NCI-H2196 (cell line): ENCODE data around the gene SNX30.
A peak's percentile ranks its signal among the peaks of the same experiment; 100 is the strongest.

ENCODE experiments used
- DNase-seq: peaks from one replicate; lab custom pipeline; 2025; ENCODE audit not compliant: unreplicated experiment; lab: John Stamatoyannopoulos, UW

Gene SNX30

GRCh38 chr9:112881331-112881730 lies 130.8 kb downstream of the SNX30 start:
- no peak for DNase-seq

- no peak for DNase-seq
Observed at GRCh38 chr9:112884101-112884500, 133.5 kb downstream of the SNX30 start.

DNA sequence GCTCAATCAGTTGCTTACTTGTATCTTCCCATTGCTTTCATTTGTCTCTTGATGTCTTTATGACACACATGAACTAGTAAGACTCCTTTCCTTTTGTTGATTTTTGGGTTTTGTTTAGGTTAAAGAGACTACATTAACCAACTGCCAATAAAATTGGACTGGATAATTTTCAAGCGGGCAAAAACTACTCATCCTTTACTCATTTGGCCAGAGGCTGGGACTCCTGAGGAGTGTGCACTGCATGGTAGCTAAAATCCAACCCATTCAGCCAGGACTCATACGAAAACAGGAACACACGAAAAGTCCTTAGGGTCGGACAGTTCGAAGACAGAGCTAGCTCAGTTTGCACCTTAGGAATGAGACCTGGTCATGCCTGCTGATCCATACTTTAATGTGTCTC lies 134.2 kb downstream of the SNX30 start:
- DNase-seq: no peak

DNA sequence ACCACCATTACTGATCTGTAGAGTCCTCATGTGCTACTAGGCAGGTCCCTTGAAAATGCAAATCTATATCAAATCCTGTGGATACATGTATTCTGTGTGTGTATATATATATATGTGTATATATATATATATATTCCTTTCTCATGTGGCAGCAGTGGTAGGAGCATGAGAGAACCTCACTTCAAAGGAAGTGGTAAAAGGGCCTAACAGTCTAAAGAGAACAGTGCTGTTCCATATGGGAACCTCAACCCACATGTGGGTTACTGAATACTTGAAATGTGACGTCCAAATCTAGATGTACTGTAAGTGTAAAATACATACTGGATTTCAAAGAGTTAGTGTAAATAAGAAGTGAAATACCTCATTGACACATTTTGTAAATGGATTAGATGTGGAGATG lies 134.8 kb downstream of the SNX30 start:
- DNase-seq: no peak

DNA sequence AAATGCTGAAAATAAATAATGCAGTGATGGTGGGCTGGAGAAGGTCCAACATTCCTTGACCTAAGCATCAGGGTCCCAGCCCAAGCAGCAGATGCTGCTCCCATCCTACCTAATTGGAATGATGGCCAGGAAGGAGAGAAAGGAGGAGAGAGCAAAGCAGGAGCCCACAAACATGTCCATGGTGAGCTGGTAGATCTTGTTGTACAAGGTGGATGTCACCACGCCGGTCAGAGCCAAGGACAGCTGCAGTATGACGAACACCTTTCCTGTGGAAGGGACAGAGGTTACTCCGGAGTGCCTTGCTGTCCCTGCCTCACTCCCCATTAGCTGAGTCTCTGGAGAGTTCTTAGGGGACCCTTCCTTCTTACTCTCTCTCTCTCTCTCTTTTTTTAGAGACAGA lies 135.8 kb downstream of the SNX30 start:
- no peak for DNase-seq

DNA sequence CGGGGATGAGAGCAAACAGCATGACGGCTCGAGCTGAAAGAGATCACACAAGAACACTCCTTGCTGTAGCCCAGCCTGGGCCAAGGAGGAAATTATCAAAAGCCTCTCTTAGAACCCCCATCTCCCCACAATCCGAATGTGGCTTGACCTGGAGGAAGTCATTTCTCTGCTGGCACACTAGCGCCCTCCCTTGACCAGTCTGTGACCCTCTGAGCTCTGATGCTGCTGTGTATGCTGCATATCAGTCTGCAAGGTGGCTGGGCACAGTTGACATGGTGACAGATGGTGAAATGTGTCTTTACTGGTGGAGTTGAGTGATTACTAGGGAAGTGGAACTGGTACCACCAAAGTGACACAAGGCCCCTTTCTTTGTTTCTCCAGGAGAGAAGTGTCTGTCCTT lies 136.8 kb downstream of the SNX30 start:
- DNase-seq: peak; percentile 2

- DNase-seq: no peak
Observed at GRCh38 chr9:112890106-112891081, 139.8 kb downstream of the SNX30 start, which contains the start of gene SLC46A2. Gene SLC46A2 (minus strand): TSS chr9:112890876. CDS start chr9:112890681, 195 bp downstream.

DNA sequence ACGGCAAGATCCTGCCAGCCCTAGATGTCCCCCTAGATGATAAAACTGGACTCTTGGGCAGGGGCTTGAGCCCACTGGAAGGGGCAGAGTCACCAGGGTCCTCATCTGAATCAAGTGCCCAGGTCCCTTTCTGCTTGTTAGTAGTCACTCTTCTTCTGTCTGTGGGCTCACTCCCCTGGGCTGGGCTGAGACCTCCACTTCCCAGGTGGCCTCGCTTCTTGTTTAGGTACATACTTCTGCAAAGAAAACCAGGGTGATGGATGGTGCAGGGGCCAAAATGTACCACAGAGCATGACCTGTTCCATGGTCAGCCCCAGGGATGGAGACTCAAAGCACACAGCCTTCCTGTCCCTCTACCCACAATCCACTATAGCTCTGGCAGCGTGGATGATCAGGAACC lies 141.0 kb downstream of the SNX30 start:
- no peak for DNase-seq

- DNase-seq: no peak
Observed at GRCh38 chr9:112892981-112893380, 142.4 kb downstream of the SNX30 start.

GRCh38 chr9:112894041-112894440 lies 143.5 kb downstream of the SNX30 start:
- DNase-seq: no peak

DNA sequence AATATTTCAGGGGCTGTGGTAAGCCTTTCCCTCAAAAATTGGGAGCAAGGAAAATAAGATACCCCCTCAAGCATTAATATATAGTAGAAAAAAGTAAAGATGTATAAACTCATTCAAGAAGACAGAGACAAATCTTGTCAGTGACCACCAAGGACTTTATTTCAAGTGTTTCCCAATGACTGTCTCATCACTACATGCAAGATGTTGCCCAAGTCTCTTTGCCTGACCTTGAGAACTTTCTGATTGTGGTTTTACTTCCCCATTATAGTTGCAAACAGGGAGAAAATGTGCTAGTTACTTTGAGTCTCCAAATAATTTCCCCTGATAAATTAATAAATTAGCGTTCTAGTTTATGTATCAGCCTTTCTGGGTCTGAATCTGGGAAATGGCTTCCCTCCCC lies 144.1 kb downstream of the SNX30 start:
- no peak for DNase-seq

DNA sequence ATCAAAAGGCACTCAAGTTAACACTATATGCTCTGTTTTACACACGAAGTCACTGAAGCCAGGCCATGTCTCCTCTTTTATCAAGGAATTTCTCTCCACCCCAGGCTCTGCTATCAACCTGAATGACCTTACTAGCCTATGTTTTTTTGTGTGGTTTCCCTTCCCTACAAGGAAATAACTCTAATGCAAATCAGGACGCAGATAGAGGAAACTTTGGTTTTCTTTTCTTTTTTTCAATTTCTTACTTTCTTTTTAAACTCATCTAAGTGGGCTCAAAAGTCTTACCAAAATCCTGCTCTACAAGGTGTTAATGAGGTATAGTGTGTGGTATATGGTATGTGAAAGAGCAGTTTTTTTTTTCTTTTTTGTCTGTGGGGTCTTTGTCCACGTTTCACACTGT lies 145.6 kb downstream of the SNX30 start:
- no peak for DNase-seq

DNA sequence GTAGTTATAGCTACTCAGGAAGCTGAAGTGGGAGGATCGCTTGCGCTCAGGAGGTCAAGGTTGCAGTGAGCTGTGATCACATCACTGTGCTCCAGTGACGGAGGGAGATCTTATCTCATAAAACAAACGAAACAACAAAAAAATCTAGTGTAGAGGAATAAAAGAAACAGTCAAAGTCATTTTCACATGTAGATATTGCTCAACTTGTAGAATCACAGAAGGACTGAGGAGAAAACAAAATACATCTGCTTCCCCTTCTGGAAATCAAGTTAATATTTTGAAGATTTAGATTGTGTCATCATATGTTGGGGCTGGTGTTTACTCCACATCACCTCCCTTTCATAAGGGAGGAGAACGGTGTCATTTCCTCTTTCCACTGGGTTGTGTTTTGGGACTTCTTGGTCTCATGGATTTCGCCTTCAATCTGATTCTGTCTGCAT lies 148.3 kb downstream of the SNX30 start:
- no peak for DNase-seq

DNA sequence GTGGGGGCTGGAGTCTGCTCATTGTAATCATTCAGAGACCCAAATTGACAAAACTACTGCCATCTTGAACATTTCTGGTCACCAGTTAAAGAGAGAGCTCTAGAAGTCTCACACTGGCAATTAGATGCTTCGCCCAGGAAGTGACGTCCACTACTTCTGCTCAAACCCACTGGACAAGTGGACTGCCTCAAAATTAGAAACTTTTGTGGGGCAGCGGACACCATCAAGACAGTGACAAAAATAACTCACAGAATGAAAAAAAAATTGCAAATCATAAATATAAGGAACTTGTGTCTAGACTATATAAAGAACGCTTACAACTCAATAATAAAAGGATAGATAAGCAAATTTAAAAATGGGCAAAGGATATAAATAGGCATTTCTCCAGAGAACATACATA lies 149.9 kb downstream of the SNX30 start:
- DNase-seq: no peak

DNA sequence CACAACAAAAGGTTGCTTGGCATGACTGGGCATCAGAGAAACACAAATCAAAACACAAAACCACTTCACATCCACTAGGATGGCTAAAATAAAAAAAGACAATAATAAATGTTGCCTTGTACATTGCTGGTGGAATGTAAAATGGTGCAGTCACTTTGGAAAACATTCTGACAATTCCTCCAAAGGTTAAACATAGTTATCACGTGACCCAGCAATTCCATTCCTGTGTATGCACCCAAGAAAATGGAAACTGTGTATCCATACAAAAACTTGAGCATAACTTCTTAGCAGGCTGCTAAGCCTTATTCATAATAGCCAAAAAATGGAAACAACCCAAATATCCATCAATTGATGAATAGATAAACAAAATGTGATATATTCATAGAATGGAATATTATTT lies 150.3 kb downstream of the SNX30 start:
- no peak for DNase-seq

DNA sequence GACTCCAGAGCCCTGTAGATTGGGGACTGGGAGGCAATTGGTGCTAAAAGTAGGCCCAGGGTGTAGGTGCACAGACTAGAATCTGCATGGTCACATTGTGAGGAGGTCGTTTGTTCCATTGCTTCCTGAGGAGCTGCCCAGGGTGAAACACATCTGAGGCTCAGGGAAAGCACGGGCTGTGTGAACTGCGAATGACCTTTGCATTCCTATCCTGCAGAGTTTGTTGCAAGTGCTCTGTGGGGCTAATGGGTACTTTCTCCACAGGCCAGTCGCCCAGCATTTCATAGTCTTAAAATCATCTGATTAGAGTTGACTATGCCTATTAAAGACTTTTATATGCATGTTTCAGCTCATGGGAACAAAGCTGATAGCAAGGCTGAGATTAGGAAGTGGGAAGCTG lies 154.5 kb downstream of the SNX30 start:
- DNase-seq: no peak

DNA sequence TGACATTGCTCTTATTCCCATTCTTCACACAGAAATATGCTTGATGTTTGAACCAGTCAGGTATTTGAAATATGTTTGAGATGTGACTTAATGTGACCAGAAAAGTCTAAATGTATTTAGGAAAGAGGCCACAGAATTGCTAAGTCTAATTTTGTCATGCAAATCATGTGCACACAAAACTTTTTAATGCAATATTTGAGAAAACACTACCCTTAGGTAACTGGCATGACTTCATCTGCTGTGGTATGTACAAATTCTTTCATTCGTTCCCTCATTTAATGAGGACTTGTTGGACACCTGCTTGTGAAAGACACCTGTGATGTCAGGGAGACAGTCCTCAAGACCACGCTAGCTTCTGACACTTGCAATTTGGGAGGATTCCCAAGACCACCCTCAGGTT lies 161.2 kb downstream of the SNX30 start:
- DNase-seq: no peak

DNA sequence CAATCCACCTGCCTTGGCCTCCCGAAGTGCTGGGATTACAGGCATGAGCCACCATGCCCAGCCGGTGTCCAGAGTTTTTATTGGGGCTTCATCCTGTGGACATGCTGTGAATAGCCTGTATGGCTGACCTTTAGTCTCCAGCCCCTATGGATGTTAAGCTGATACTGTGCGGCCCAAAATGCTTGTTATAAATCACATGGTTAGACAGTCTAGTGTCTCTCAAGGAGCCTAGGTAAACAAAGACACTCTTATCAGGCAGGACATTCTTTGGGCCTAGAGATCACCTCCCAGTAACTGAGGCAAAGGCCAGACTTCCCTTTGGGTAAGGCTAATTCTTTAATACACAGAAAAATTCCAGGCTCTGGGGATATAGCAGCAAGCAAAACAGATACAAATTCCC lies 162.1 kb downstream of the SNX30 start:
- DNase-seq: no peak

GRCh38 chr9:112913326-112913725 lies 162.8 kb downstream of the SNX30 start:
- DNase-seq: no peak

GRCh38 chr9:112914524-112914923 lies 164.0 kb downstream of the SNX30 start:
- peak; percentile 13 for DNase-seq

- no peak for DNase-seq
Observed at GRCh38 chr9:112917047-112917986, 166.8 kb downstream of the SNX30 start.

DNA sequence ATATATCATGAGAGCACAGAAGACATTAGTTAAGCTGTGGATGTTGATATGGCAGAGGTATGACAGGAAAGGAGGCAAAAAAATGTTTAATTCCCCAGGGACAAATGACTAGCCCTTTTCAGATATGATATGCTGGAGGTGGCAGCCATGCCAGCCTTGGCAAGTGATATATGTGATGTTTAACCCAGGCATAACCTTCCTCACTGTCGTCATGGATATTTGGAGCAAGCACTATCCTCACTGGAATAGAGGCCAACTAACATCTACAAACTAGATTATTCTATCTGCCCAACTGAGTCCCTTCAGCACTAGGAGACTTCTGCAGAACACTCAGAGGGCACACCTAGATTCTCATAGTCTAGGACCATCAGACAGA lies 167.4 kb downstream of the SNX30 start:
- no peak for DNase-seq
